Astrocyte of the cerebellum (primary cell): ENCODE measurements around the gene DHX8.

ENCODE experiments used
- DNase-seq: peaks from one replicate; pipeline ENCODE4 v3.0.0-alpha.2; 2011; ENCODE audit warnings: low read depth
- H3K4me3 ChIP-seq: 2 replicates; pipeline ENCODE4 v1.5.1; 2011; ENCODE audit warnings: mild to moderate bottlenecking, low read depth, low read length, moderate library complexity
- in situ Hi-C: cut with HindIII; loops from 2 replicates; pipeline ENCODE4 v1.10.0; 2017; ENCODE audit warnings: low sequenced_read_pairs
- TF ChIP-seq, protein P1 (sequence below): IDR thresholded peaks from 2 replicates; pipeline ENCODE4 v1.5.1; 2012; ENCODE audit warnings: low read length, low read depth, moderate library complexity, mild to moderate bottlenecking; ENCODE audit errors: missing control alignments

DHX8 gene

DNA sequence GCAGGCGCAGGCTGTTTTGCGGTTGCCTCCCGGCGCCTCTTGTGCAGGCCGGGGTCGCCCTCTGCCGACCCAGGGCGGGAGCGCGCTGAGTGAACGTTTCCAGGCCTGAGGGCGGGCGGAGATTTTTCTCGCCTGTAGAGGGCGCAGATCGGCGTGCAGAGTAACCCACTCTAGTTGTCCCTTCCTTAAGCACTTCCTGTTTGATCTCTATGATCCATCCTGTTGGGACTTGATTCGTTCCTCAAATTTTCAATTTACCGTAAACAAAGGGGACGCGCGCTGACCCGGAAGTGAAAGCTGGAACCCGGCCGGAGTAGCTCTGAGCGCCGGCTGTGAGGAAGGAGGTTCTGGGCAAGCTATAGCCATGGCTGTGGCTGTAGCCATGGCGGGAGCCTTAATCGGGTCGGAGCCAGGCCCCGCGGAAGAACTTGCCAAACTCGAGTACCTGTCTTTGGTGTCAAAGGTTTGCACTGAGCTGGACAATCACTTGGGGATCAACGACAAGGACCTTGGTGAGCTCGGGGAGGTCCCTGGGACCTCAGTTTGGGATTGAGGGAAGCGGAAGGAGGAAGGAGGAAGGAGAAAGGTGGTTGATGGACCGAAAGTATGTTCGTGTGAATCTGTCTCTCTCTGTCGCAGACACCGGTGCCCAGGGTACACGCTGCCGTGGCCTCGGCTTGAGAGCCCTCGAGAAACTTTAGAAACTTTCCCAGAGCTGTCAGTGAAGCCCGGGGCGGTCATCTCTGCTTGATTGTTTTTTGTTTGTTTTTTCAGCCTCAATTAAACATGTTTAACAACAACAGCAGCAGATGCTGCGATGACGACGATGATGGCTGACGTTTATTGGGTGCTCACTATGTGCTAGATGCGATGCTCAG is at the start of gene DHX8:
Gene DHX8, plus strand, starts transcription at position 302 of the 878 bp plus-strand sequence. Its CDS starts 63 bp downstream, at position 365.
- H3K4me3 ChIP-seq, result peak within 1 kb of the TSS; percentile 78
- TF ChIP-seq, protein P1, sequence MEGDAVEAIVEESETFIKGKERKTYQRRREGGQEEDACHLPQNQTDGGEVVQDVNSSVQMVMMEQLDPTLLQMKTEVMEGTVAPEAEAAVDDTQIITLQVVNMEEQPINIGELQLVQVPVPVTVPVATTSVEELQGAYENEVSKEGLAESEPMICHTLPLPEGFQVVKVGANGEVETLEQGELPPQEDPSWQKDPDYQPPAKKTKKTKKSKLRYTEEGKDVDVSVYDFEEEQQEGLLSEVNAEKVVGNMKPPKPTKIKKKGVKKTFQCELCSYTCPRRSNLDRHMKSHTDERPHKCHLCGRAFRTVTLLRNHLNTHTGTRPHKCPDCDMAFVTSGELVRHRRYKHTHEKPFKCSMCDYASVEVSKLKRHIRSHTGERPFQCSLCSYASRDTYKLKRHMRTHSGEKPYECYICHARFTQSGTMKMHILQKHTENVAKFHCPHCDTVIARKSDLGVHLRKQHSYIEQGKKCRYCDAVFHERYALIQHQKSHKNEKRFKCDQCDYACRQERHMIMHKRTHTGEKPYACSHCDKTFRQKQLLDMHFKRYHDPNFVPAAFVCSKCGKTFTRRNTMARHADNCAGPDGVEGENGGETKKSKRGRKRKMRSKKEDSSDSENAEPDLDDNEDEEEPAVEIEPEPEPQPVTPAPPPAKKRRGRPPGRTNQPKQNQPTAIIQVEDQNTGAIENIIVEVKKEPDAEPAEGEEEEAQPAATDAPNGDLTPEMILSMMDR, result peak; percentile 100
- in situ Hi-C loops, result no loop called here
- DNase-seq, result peak; percentile 98

DNA sequence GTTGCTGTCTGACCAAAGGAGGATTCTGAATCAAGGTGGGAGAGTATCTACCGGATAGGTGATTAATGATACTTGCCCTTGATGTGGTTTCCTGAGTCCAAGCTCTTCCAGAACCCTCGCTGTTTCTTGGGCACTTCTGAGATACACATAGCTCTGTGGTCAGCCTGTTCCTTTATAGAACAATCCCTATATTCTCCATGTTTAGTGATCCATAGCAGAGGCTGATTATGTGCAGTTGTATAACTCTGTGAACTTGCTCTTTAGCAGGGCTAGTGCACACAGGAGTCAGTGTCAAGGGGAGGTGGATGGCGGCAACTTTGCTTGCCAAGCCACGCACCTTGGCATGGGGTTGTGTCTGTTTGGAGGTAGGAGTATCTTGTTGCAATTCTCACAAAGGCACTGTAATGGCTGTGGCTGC is 48.9 kb upstream of the DHX8 start:
- in situ Hi-C loops, result loop anchor here (5.0 kb wide), 1 partner anchor 72 kb away; no protein-coding TSS in a partner anchor
- peak; percentile 96 for DNase-seq
- TF ChIP-seq, protein P1, result no peak
- H3K4me3 ChIP-seq, result no peak overlapping the region

DNA sequence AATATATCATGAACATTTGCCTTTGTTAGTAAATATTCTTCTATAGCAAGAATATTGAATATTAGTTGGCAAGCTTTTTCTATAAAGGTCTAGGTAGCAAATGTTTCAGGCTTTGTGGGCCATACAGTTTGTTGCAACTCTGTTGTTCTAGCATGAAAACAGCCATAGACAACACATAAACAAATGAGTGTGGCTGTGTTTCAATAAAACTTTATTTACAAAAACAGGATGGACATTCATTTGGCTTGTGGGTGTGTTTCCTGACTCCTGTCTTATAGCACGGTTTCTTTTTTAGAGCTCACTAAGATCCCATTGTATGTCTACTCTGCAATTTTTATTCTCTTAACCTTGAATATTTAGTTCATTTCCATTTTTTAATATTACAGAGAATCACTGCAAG is 46.0 kb upstream of the DHX8 start:
- no peak overlapping the region for H3K4me3 ChIP-seq
- in situ Hi-C loops, result loop anchor here (5.0 kb wide), 1 partner anchor 70 kb away; no protein-coding TSS in a partner anchor
- TF ChIP-seq, protein P1, result no peak
- DNase-seq, result no peak

DNA sequence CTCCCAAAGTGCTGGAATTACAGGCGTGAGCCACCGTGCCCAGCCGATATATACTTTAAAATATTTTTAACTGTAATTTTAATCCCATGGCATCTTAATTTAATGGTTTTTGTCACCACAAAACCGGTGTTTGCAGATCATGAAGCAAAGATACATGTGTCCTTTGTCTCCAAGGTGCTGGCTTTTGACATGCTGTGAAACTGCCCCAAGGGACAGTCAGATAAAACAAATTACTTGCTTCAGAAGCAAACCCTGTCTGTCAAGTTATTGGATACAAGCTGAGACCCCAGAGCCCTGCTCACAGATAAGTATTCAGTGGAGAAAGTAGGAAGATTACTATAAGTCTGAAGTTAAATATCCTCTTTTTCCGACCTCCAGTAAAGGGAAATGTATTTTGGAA is 45.1 kb upstream of the DHX8 start:
- in situ Hi-C loops, result loop anchor here (5.0 kb wide), 1 partner anchor 69 kb away; no protein-coding TSS in a partner anchor
- no peak overlapping the region for H3K4me3 ChIP-seq
- TF ChIP-seq, protein P1, result no peak
- no peak for DNase-seq

DNA sequence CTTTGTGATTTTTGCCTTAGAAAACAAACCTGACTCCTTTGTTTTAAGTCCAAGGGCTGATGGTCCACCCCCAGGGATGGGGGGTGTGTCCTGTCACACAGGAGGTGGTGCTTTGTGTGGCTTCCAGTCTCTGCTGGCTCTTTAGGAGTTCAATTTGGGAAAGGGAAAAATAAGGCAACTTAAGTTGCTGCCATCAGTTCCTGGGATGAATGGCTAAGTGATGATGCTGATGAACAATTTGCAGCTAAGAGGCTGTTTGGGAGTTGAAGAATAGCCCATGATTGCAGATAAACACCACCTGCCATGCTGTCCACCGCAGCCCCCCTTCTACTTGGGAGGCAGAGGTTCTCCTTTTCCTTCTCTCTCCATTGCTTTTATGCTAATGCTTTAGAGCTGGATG is 44.7 kb upstream of the DHX8 start:
- H3K4me3 ChIP-seq, result no peak overlapping the region
- TF ChIP-seq, protein P1, result no peak
- in situ Hi-C loops, result loop anchor here (5.0 kb wide), 1 partner anchor 68 kb away; no protein-coding TSS in a partner anchor
- DNase-seq, result peak; percentile 28

DNA sequence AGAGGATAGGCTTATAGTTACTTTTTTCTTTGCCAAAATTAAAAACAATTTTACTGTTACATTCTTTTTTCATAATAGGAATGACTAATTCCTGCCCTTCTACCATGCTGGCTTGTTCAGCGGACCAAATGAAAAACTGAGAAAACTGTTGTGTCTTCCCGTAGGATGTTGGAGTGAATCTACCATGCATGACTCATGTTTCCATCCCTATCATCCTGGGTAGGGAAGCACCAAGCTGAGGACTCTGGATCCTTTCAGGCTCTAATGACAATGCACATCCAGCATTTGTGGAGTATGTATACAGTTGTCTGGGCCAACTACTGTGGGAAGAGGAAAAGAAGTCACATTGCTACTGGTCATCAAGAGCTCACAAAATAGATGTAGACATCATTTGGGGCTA is 41.1 kb upstream of the DHX8 start:
- no peak overlapping the region for H3K4me3 ChIP-seq
- TF ChIP-seq, protein P1, result no peak
- in situ Hi-C loops, result no loop called here
- DNase-seq, result peak; percentile 26
